Lower leg skin (tissue), 4 donors: ENCODE data around the gene ANKRD9. TPM values are rescaled to one million over a fixed set of nuclear protein-coding genes. Genes with fewer than 3 reads are reported as not detected.
A peak's percentile ranks its signal among the peaks of the same experiment; 100 is the strongest.

Experiments
- DNase-seq, 2 donors: peaks; one replicate each; pipeline ENCODE4 v3.0.0-alpha.2; 2019; ENCODE audit warnings: low spot score in 2 of 2
- H3K4me3 ChIP-seq: fragments of 200-600 bp; sonication (generic); 2 replicates; pipeline ENCODE4 v1.5.1; 2017; ENCODE audit warnings: mild to moderate bottlenecking, low read depth; ENCODE audit not compliant: poor library complexity, severe bottlenecking
- POLR2A ChIP-seq, 2 donors: fragments of 450-650 bp; IDR thresholded peaks; one replicate each; pipeline ENCODE4 v1.6.1; 2016 to 2017; ENCODE audit warnings: antibody characterized with exemption in 2 of 2, mild to moderate bottlenecking in 1 of 2, moderate library complexity in 1 of 2
- WGBS, 2 donors: methylation state at CpG; one replicate each; pipeline ENCODE4 v1.1.5; 2018; 5-methylcytosine and 5-hydroxymethylcytosine counted together
- intact Hi-C: fragments of 100-400 bp; cut with DNase I; formaldehyde crosslinking; loops from one replicate; pipeline ENCODE4 v1.15.0; 2023; ENCODE audit warnings: low total_unique reads
- total RNA-seq, 4 donors: library from RNA; depleted of rRNA; stranded (reverse); fragments of >200 nt; gene quantifications; one replicate each; pipeline ENCODE4 v1.1.0, GENCODE V29; 2016
- TF ChIP-seq, protein P1 (sequence below), 3 donors: fragments of 450-650 bp; IDR thresholded peaks; one replicate each; pipeline ENCODE4 v1.5.1; 2016; ENCODE audit warnings: antibody characterized with exemption in 3 of 3, mild to moderate bottlenecking in 3 of 3, moderate library complexity in 2 of 3

Gene ANKRD9
- total RNA-seq, 4 donors from 2014 or later, result 64.6 to 135 (median 69.4) TPM

DNA sequence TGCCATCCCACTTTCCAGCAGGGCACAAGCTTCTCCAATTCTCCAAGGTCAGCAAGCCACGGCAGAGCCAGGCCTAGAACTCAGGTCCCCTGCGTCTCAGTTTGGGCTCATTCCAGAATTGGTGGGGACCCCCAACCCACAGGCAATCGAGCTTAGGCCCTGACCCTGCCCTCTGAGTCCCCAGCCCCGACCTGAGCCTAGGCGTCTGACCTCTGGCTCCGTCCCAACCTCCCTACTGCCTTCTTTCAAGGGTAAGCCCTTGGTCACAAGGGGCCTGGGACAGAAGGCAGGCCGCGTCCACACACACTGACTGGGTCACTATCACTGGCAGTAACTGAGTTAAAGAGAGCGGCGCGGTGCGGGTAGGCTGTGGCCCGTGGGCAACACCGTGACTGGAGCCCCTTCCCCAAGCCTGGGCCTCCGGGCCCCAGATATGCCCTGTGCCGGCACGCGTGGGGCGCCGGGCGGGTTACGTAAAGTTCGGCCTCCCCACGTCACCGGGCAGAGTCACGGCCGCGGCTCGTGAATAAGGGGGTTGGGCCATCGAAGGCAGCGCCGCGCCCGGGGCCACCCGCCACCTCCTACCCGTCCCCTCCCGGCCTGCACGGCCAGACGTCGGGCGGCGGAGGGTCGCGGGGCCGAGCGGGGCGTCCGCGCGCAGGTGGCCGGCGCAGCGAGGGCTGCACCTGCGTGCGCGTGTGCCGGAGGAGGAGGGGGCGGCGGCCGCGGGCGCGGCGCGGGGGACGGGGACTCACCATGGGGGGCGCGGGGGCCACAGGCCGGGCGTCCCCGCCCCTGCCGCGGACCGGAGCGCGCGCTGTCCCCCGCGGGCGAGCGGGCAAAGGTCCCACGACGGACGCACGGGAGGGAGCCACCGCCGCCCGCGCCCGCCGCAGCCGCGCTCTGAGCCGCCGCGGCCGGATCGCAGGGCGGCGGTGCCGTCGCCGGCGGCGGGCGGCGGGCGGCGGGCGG lies 516 bp downstream of the ANKRD9 start:
- intact Hi-C loops, result no loop called here
- TF ChIP-seq, protein P1, sequence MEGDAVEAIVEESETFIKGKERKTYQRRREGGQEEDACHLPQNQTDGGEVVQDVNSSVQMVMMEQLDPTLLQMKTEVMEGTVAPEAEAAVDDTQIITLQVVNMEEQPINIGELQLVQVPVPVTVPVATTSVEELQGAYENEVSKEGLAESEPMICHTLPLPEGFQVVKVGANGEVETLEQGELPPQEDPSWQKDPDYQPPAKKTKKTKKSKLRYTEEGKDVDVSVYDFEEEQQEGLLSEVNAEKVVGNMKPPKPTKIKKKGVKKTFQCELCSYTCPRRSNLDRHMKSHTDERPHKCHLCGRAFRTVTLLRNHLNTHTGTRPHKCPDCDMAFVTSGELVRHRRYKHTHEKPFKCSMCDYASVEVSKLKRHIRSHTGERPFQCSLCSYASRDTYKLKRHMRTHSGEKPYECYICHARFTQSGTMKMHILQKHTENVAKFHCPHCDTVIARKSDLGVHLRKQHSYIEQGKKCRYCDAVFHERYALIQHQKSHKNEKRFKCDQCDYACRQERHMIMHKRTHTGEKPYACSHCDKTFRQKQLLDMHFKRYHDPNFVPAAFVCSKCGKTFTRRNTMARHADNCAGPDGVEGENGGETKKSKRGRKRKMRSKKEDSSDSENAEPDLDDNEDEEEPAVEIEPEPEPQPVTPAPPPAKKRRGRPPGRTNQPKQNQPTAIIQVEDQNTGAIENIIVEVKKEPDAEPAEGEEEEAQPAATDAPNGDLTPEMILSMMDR (IDR thresholded peaks at IDR 0.05), result no peak
- TF ChIP-seq POLR2A (IDR thresholded peaks at IDR 0.05), result no peak
- DNase-seq, result peak; percentile 49 to 94
- H3K4me3 ChIP-seq, result peak overlapping the region; percentile 32
- 5 to 15% methylated on average over 22 to 38 of the region's 110 CpGs for WGBS, 2 donors

DNA sequence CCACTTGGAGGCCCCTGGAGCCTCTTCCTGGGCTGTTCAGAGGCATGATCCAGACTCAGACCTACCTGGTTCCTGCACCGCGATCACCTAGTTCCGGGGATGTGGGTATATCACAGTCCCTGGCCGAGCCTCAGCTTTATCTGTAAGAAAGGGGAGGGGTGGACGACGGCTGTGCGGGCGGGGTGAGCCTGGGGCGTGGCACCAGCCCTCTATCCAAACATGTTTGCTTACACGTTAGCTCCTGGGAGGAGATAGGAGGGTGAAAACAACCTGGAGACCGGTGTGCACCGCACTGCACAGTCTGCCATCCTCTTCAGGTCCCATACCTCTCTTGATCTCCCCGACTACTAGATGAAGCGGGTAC lies 1.2 kb downstream of the ANKRD9 start:
- H3K4me3 ChIP-seq, result no peak overlapping the region
- WGBS, 2 donors, result 54 to 65% methylated on average over 14 of the region's 14 CpGs
- peak; percentile 65 to 92 for DNase-seq
- intact Hi-C loops, result no loop called here
- TF ChIP-seq, protein P1 (IDR thresholded peaks at IDR 0.05), result no peak
- no peak for TF ChIP-seq POLR2A (IDR thresholded peaks at IDR 0.05)

DNA sequence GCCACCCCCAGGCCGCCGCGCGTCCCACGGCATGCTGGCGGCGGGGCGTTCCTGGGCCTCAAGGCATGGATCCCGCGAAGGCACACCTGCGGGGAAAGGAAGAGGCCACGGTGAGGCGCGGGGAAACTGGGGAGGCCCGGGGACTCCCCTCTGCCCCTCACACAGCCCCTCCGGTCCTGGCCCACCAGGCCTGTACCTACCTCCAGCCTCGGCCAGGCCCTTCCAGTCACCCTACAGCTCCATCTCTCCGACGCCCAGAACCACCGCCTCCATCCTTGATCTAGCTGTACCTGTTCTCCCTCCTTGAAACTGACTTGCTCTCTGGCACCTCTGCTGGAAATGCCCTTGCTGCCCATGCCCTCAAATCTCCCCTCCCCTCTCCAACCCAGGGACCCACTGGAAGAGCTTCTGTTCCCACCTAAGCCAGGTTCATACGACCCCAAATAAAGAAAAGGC lies 1.7 kb downstream of the ANKRD9 start:
- intact Hi-C loops, result no loop called here
- TF ChIP-seq, protein P1 (IDR thresholded peaks at IDR 0.05), result no peak
- no peak for TF ChIP-seq POLR2A (IDR thresholded peaks at IDR 0.05)
- DNase-seq, result no peak
- H3K4me3 ChIP-seq, result no peak overlapping the region
- 80 to 89% methylated on average over 12 to 20 of the region's 21 CpGs for WGBS, 2 donors

- WGBS, 2 donors, result 88 to 93% methylated on average over 67 to 109 of the region's 115 CpGs
- DNase-seq, result no peak
- no peak overlapping the region for H3K4me3 ChIP-seq
- TF ChIP-seq POLR2A (IDR thresholded peaks at IDR 0.05), result no peak
- TF ChIP-seq, protein P1 (IDR thresholded peaks at IDR 0.05), result no peak
- intact Hi-C loops, result no loop called here
These were observed 2.3 kb downstream of the ANKRD9 start for GRCh38 chr14:102507081-102507856.

DNA sequence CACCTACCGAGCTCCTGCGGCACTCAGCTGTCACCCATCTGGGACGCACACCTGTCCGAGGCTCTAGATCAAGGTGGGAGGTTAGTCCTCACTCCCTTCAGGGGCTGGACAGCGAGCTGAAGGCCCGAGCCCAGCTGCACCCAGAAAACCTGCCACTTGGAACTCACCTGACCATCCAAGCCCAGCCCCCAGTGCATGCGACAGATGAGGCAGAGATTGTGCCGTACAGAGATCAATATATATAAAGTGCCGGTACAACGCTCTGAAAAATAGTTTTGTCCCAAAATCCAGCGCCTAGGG lies 3.0 kb downstream of the ANKRD9 start:
- DNase-seq, result no peak
- TF ChIP-seq, protein P1 (IDR thresholded peaks at IDR 0.05), result no peak
- TF ChIP-seq POLR2A (IDR thresholded peaks at IDR 0.05), result no peak
- 97 to 98% methylated on average over 11 of the region's 11 CpGs for WGBS, 2 donors
- no peak overlapping the region for H3K4me3 ChIP-seq
- intact Hi-C loops, result no loop called here
